GM18858 (cell line): Measurements from ENCODE around the gene RND1.
A peak's percentile ranks its signal among the peaks of the same experiment; 100 is the strongest.
"Not testable (repeated sequence)": the region's sequence is repeated elsewhere in the genome, so short reads cannot be mapped to it uniquely, and the experiment has no call there.

Source experiments
- ATAC-seq: cut with Tn5 transposase; IDR thresholded peaks from one replicate; pipeline ENCODE4 v1.9.1; 2021; ENCODE audit not compliant: unreplicated experiment

Gene RND1

DNA sequence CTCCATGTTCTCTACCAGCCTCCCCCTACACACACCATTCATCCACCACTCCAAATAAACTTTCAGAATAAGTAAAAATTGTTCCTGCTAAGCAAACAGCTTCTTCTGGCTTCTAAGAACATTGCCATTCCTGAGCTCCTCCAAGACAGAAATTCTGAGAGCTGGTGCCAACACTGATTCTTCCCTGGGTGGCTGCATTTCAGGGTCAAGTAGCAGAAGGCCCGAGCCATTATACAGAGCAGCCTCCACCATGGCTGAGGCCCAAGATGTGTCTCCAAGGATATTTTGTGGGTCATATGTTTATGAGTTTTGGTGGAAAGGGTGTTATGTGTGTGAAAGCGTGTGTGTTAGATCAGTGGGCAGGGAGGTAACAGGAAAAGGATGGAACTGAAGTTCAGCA is 3.5 kb upstream of the RND1 start:
- ATAC-seq, result no peak

DNA sequence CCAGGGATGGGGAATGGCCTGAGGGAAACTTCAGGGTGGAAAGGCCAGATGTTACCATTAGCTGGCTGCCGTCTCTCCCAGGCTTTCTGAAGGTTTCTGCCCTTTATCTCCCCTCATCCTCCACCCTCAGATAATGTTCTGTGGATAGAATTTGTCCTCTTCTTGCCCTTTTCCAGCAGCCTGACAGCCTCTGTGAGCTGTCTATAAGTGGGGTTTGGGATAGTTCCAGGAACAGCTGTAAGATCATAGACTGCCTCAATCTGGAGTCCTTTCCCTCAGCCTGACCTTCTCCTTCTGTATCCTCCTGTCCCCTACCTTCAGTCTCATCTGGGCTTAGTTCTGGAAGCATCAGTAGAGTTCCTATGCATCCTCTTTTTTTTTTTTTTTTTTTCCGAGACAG is 2.8 kb upstream of the RND1 start:
- ATAC-seq, result no peak

GRCh38 chr12:48866052-48866711 is 512 bp upstream of the RND1 start:
- ATAC-seq, result no peak

DNA sequence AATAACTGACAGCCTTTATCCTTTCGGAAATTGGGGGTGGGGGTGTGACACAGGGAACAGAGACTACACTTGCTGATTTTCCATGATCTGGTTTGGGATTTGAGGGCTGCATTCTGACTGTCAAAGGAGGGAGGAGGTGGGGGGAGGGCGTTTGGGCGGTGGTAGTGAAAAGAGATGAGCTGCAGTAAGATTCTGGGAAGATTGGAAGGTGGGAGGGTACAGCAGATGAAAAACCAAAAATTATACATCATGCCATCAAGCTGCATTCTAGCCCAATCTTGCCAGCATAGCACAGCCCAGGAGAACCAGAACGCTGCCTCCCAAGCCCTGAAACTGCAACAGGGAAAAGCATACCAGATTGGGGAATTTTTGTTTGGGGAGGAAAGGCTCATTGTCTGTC is 2.4 kb downstream of the RND1 start:
- ATAC-seq, result no peak

- ATAC-seq, result no peak
These were observed 2.9 kb downstream of the RND1 start for GRCh38 chr12:48862760-48863159.

- no peak for ATAC-seq
These were observed 4.6 kb downstream of the RND1 start for GRCh38 chr12:48861111-48861510.

GRCh38 chr12:48860236-48860635 is 5.4 kb downstream of the RND1 start:
- ATAC-seq, result not testable (repeated sequence)

- ATAC-seq, result no peak
These were observed 6.1 kb downstream of the RND1 start for GRCh38 chr12:48859607-48860006.

DNA sequence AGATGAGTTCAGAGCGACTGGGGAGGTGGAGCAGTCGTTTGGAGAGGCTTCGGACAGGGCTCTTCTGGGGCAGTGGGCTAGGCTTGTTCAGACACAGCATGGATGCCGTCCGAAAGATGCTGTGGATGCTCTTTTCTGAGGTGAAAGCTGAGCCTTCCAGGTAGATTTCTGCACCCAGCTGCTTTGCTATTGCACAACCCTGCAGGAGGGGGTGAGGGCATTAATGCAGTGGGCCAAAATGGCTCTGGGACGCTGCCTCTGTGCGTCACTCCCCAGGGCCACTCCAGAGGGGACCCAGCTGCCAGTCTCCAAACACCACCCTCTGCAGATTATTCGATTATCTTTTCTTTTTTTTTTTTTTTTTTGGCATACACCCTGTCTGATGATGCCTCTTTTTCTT is 7.6 kb downstream of the RND1 start:
- no peak for ATAC-seq

GRCh38 chr12:48857278-48857994 is 8.2 kb downstream of the RND1 start:
- no peak for ATAC-seq

GRCh38 chr12:48856379-48856778 is 9.3 kb downstream of the RND1 start:
- no peak for ATAC-seq

GRCh38 chr12:48854932-48855331 is 10.7 kb downstream of the RND1 start:
- ATAC-seq, result not testable (repeated sequence)

GRCh38 chr12:48854488-48854887 is 11.2 kb downstream of the RND1 start:
- ATAC-seq, result no peak

DNA sequence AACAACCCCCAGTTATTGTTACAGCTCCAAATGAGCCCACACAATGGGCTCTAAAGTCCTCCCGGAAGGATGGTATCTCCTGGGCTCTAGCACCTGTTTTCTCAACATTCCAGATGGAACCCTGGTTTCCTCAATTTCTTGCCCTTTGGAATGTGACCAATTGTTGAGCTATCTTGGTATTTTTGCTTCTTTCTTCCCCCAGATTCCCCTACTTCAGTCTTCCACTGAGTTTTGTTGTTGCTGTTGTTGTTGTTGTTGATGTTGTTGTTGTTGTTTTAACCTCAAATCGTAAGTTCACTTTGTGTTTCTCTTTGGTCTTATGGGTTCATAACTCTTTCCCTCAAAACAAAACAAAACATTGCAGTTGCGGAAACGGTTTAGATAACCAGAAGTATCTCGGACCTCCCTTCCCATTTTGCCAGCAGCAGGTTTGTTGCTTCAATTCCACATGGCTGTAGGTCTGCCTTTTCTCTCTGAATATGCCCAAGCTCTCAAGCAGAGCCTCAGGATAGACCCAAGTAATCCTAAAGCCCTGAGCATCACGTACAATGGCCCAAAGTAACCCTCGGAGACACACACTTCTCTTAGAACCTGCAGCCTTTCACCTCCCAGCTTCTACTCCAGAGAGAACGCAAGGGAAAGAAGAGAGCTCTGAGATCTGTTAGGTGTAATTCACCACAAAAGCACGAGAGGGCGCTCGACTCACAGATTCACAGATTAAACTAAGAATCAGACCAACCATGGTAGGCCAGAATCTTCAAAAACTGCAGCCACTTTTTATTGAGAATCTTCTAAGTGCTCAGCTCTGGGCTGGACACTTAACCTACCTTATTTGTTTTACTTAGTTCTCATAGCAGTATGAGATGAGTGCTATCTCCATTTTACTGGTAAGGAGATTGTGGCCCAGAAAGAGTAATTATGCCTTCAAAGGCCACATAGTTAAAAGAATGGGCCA is 12.7 kb downstream of the RND1 start:
- ATAC-seq, result no peak

GRCh38 chr12:48851883-48852733 is 13.6 kb downstream of the RND1 start, which contains the start of gene DDX23:
Gene DDX23, minus strand, starts transcription at chr12:48852163. Its CDS starts 6,381 bp downstream, at chr12:48845782.
- ATAC-seq, result peak; percentile 74

- not testable (repeated sequence) for ATAC-seq
These were observed 23.6 kb downstream of the RND1 start for GRCh38 chr12:48842021-48842420.

- ATAC-seq, result no peak
These were observed 27.6 kb downstream of the RND1 start for GRCh38 chr12:48838048-48838447.

- ATAC-seq, result no peak
These were observed 33.2 kb downstream of the RND1 start for GRCh38 chr12:48832321-48833060.

- no peak for ATAC-seq
These were observed 34.4 kb downstream of the RND1 start for GRCh38 chr12:48831257-48831656.
